Activated CD8-positive, alpha-beta memory T cell treated with anti-CD3 and anti-CD28 coated beads, Interleukin-2, amount 10 ng/mL, durations not matched to agents 7 days and 5 days (primary cell): ENCODE results near the gene SRA1. TPM values are rescaled to one million over a fixed set of nuclear protein-coding genes. Genes with fewer than 3 reads are reported as not detected.

Experiments
- ATAC-seq: fragments of 150-1000 bp; cut with Tn5 transposase; one replicate; pipeline ENCODE4 v1.10.0; 2021; ENCODE audit warnings: moderate library complexity
- CTCF ChIA-PET: fragments of 350-600 bp; sonication (Branson Sonifier 250); formaldehyde crosslinking; loops from one replicate; lab custom pipeline; 2021; ENCODE audit warnings: antibody characterized with exemption; lab: Charles Lee
- DNase-seq: peaks from one replicate; pipeline ENCODE4 v3.0.0-alpha.2; 2020
- H3K27ac Mint-ChIP-seq: one replicate; pipeline ENCODE4 v1.8.0; 2021; ENCODE audit warnings: mild to moderate bottlenecking, mixed read lengths
- H3K27me3 Mint-ChIP-seq: one replicate; pipeline ENCODE4 v1.8.0; 2021; ENCODE audit warnings: mixed read lengths
- H3K36me3 Mint-ChIP-seq: one replicate; pipeline ENCODE4 v1.8.0; 2021; ENCODE audit warnings: mild to moderate bottlenecking, mixed read lengths
- H3K4me1 Mint-ChIP-seq: one replicate; pipeline ENCODE4 v1.8.0; 2021; ENCODE audit warnings: mixed read lengths
- H3K4me3 Mint-ChIP-seq: one replicate; pipeline ENCODE4 v1.8.0; 2021; ENCODE audit warnings: mild to moderate bottlenecking, moderate library complexity, mixed read lengths
- H3K9me3 Mint-ChIP-seq: one replicate; pipeline ENCODE4 v1.8.0; 2022; ENCODE audit warnings: low read depth, mixed read lengths
- microRNA-seq: library from miRNA; unstranded; fragments of <30 nt; microRNA quantifications from one replicate; pipeline ENCODE4 v1.2.0, GENCODE V29; 2022
- total RNA-seq, 2 experiments: library from RNA; stranded (reverse); gene quantifications; one replicate each; pipeline ENCODE4 v1.2.3, GENCODE V29; 2021

The SRA1 gene
- total RNA-seq, 2 experiments from 2014 or later, result 37.9 to 47.3 TPM

DNA sequence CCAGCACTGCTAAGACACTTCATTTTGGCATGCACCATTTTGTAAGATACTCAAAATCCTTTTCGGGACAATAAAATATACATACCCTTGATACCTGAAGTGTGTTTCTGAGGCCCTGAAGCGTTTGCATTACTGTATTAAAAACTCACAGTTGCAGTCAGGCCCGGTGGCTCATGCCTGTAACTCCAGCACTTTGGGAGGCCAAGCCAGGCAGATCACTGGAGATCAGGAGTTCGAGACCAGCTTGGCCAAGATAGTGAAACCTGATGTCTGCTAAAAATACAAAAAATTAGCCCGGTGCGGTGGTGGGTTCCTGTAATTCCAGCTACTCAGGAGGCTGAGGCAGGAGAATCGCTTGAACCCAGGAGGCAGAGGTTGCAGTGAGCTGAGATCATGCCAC is 12.3 kb downstream of the SRA1 start:
- Mint-ChIP-seq H3K27me3 (no peaks in the 10 kb centered on the region), H3K27ac (no peak overlapping the region), H3K36me3 (peaks cover 31% of the 10 kb centered on the region), H3K4me3 (no peak overlapping the region), H3K4me1 (peaks cover 25% of the 10 kb centered on the region), H3K9me3 (no peaks in the 10 kb centered on the region)
- no peak for ATAC-seq
- CTCF ChIA-PET, result no interaction called here
- no peak for DNase-seq

DNA sequence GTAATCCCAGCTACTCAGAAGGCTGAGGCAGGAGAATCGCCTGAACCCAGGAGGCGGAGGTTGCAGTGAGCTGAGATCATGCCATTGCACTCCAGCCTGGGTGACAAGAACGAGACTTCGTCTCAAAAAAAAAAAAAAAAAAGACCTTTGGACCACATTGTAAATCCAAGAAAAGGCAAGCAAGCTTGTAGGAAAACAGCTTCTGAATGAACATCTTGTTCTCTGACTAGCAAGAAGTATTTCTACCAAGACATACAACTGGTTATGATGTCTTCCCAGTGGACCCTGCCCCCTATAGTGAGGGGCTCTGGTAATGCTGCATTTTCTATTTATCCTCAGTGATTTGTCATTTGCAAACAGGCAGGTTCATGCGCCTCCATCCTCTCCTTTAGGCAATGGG is 14.3 kb downstream of the SRA1 start:
- DNase-seq, result no peak
- Mint-ChIP-seq H3K27me3 (no peaks in the 10 kb centered on the region), H3K4me1 (peaks cover 5% of the 10 kb centered on the region), H3K4me3 (no peak overlapping the region), H3K27ac (no peak overlapping the region), H3K9me3 (no peaks in the 10 kb centered on the region), H3K36me3 (peaks cover 37% of the 10 kb centered on the region)
- CTCF ChIA-PET, result interaction anchor here (0.7 kb wide), 1 partner anchor 766 kb away, joined by 3 read pairs; no protein-coding TSS in a partner anchor
- no peak for ATAC-seq

DNA sequence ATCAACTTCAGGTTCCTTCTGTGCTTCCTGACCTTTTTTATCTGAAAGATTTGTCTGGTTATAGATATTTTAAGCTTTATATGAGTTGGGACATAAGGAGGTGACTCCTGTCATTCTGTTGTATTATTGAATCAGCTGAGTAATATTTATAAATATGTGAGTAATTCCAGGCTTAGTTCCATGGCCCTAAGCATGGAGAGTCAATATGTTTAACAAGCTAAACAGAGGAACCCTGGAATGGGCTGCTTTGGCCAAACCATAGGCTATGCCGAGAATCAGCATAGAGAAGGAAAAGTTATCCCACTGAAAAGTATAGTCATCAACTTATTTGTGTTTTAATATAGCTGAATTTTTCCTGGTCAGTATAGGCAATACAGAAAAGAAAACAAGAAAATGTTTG is 17.0 kb downstream of the SRA1 start:
- Mint-ChIP-seq H3K4me1 (peaks cover 1% of the 10 kb centered on the region), H3K36me3 (peaks cover 49% of the 10 kb centered on the region), H3K27me3 (no peaks in the 10 kb centered on the region), H3K4me3 (no peak overlapping the region), H3K9me3 (no peaks in the 10 kb centered on the region), H3K27ac (no peak overlapping the region)
- CTCF ChIA-PET, result interaction anchor here (0.6 to 1.6 kb wide), 2 partner anchors 94 to 1135 kb away, joined by 3 to 4 read pairs; no protein-coding TSS in a partner anchor
- ATAC-seq (no peak), DNase-seq (no peak)

DNA sequence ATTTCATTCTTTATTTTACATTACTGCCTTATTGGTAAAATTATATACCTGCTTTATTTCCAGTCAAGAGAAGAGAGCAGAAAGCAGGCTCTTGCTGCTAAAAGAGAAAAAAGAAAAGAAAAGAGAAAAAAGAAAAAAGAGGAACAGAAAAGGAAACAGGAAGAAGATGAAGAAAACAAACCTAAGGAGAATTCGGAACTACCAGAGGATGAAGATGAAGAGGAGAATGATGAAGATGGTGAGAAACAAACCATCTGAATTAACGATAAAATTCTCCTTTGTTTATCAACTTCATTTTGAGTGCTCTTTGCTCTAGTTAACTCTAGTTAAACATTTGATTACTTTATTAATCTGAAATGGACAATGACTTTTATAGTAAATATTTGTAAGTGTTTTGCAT is 33.3 kb downstream of the SRA1 start:
- no peak overlapping the region for H3K4me3 Mint-ChIP-seq
- DNase-seq, result no peak
- H3K36me3 Mint-ChIP-seq, result peaks cover 32% of the 10 kb centered on the region
- CTCF ChIA-PET, result no interaction called here
- H3K27me3 Mint-ChIP-seq, result no peaks in the 10 kb centered on the region
- no peak for ATAC-seq
- H3K4me1 Mint-ChIP-seq, result peaks cover 2% of the 10 kb centered on the region
- H3K9me3 Mint-ChIP-seq, result no peaks in the 10 kb centered on the region
- H3K27ac Mint-ChIP-seq, result no peak overlapping the region

DNA sequence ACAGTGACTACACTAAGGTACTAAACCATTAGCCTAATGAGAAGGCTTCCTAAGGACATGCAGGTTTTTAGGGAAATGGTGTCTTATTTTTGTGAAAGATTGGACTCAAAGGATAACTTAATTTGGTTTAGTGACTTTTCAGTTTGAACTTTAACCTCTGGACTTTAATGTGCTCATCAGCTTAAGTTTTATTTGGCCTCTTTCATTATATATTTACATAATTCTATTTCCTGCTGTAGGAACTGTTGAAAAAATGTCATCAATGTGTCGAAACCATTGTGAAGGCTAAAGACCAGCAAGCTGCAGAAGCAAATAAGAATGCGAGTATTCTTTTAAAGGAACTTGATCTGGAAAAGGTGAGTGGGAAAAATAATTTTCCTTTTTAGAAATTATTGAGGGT is 44.1 kb downstream of the SRA1 start:
- H3K27ac Mint-ChIP-seq, result no peak overlapping the region
- ATAC-seq (no peak), DNase-seq (no peak)
- H3K4me3 Mint-ChIP-seq, result no peak overlapping the region
- CTCF ChIA-PET, result no interaction called here
- H3K9me3 Mint-ChIP-seq, result no peaks in the 10 kb centered on the region
- no peaks in the 10 kb centered on the region for H3K4me1 Mint-ChIP-seq
- H3K36me3 Mint-ChIP-seq, result peaks cover 56% of the 10 kb centered on the region
- no peaks in the 10 kb centered on the region for H3K27me3 Mint-ChIP-seq

DNA sequence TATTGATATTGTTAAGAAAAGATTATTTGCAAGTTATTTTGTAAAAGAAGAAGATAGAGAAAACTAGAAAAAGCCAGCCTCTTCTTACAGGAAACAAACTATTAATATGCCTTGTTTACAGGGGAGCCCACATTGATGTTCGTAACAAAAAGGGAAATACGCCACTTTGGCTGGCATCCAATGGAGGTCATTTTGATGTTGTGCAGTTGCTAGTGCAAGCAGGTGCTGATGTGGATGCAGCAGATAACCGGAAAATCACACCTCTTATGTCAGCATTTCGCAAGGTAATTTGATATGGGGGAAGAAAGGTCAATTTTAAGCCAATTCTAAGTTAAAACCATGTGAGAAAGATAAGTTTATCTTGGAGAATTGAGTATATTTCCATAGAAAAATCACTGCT is 47.4 kb downstream of the SRA1 start:
- H3K27ac Mint-ChIP-seq, result no peak overlapping the region
- no peaks in the 10 kb centered on the region for H3K27me3 Mint-ChIP-seq
- H3K4me1 Mint-ChIP-seq, result no peaks in the 10 kb centered on the region
- no peak overlapping the region for H3K4me3 Mint-ChIP-seq
- peaks cover 62% of the 10 kb centered on the region for H3K36me3 Mint-ChIP-seq
- CTCF ChIA-PET, result no interaction called here
- DNase-seq (no peak), ATAC-seq (no peak)
- no peaks in the 10 kb centered on the region for H3K9me3 Mint-ChIP-seq

DNA sequence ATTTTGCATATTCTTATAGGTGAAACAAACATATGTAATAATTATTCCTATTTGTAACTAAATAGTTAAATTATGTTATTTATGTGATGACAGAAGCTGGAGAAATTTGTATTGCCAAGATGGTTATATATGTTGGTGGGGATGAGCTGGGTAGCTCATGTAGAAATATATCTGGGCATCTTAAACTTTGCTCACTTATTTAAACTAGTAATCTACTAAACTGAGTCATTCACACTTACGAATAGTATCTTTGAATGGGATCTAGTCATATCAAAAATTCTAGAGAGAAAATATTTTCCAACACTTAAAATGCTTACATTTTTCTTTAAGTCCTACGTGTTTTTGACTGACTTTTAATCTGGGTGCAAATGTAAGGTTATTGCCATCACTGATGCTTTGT is 54.4 kb downstream of the SRA1 start:
- DNase-seq, result no peak
- no peak for ATAC-seq
- H3K9me3 Mint-ChIP-seq, result no peaks in the 10 kb centered on the region
- H3K4me1 Mint-ChIP-seq, result peaks cover 1% of the 10 kb centered on the region
- peaks cover 26% of the 10 kb centered on the region for H3K36me3 Mint-ChIP-seq
- no peak overlapping the region for H3K27ac Mint-ChIP-seq
- CTCF ChIA-PET, result no interaction called here
- H3K4me3 Mint-ChIP-seq, result no peak overlapping the region
- no peaks in the 10 kb centered on the region for H3K27me3 Mint-ChIP-seq

Small RNA genes within 50 kb of the gene (microRNA-seq; reads per million reads assigned to microRNA genes)
- 1.3 reads per million for gene MIR6831

Other genes with a start within 250 kb of the SRA1 start
- gene HBEGF, start 210.9 kb downstream of the SRA1 start, total RNA-seq, result 10 to 100 TPM; 10.7 to 13.5 TPM
- gene SLC4A9, start 197.3 kb downstream of the SRA1 start, total RNA-seq, result under 1 TPM; 0.07 to 0.35 TPM
- gene ANKHD1, start 155.6 kb downstream of the SRA1 start, total RNA-seq, result 100 to 1,000 TPM; 111 to 124 TPM
- 1 to 10 TPM; 7.4 to 9.0 TPM for gene EIF4EBP3, start 9.8 kb downstream of the SRA1 start, total RNA-seq
- 10 to 100 TPM; 20.0 to 24.8 TPM for gene APBB3, start 7.1 kb upstream of the SRA1 start, total RNA-seq
- 100 to 1,000 TPM; 100 to 101 TPM for gene SLC35A4, start 7.4 kb upstream of the SRA1 start, total RNA-seq
- under 1 TPM; 0.38 to 0.56 TPM for gene CD14, start 75.7 kb upstream of the SRA1 start, total RNA-seq
- 10 to 100 TPM; 33.1 to 35.3 TPM for gene TMCO6, start 82.0 kb upstream of the SRA1 start, total RNA-seq
- 10 to 100 TPM; 75.0 to 77.0 TPM for gene NDUFA2, start 90.2 kb upstream of the SRA1 start, total RNA-seq
- 100 to 1,000 TPM; 102 to 113 TPM for gene IK, start 90.4 kb upstream of the SRA1 start, total RNA-seq
- gene WDR55, start 107.4 kb upstream of the SRA1 start, total RNA-seq, result 10 to 100 TPM; 38.7 to 40.6 TPM
- 1 to 10 TPM; 2.8 to 2.9 TPM for gene DND1, start 116.1 kb upstream of the SRA1 start, total RNA-seq
- 10 to 100 TPM; 75.9 to 93.9 TPM for gene HARS1, start 133.9 kb upstream of the SRA1 start, total RNA-seq
- 10 to 100 TPM; 30.7 to 36.6 TPM for gene HARS2, start 134.0 kb upstream of the SRA1 start, total RNA-seq
- 10 to 100 TPM; 45.0 to 58.6 TPM for gene ZMAT2, start 143.0 kb upstream of the SRA1 start, total RNA-seq
- gene PCDHA1, start 228.7 kb upstream of the SRA1 start, total RNA-seq, result not detected
- gene PCDHA2, start 237.4 kb upstream of the SRA1 start, total RNA-seq, result not detected
- gene PCDHA3, start 243.6 kb upstream of the SRA1 start, total RNA-seq, result not detected
- not detected for gene PCDHA4, start 249.6 kb upstream of the SRA1 start, total RNA-seq